ENCODE measurements around the gene TAF1B.

TAF1B gene

GRCh38 chr2:9972621-9973479, 129.6 kb downstream of the TAF1B start:
- no peak overlapping the region for H3K9ac ChIP-seq (ENCODE audit: low read length)
- no peaks in the 10 kb centered on the region for H3F3A ChIP-seq (ENCODE audit: insufficient read depth, low read length)

GRCh38 chr2:9973690-9974089, 130.4 kb downstream of the TAF1B start:
- no peaks in the 10 kb centered on the region for H3K4me1 ChIP-seq (ENCODE audit: insufficient read depth, low read length, severe bottlenecking)

More at GRCh38 chr2:9972621-9973479, 129.6 kb downstream of the TAF1B start:
- Histone ChIP-seq H3K4me2 (ENCODE audit: low read length) (no peak overlapping the region), H3K27ac (ENCODE audit: low read depth, low read length, poor library complexity, severe bottlenecking) (no peak overlapping the region), H3K79me2 (ENCODE audit: insufficient read depth, low read length) (no peaks in the 10 kb centered on the region), H2AFZ (ENCODE audit: low read length) (no peak overlapping the region), H3K4me1 (ENCODE audit: insufficient read depth, low read length, severe bottlenecking) (peaks cover 8% of the 10 kb centered on the region), H3K27me3 (ENCODE audit: insufficient read depth, low read length) (no peaks in the 10 kb centered on the region), H3K9me2 (ENCODE audit: low read depth, low read length) (no peaks in the 10 kb centered on the region), H3K9me3 (ENCODE audit: low read length) (no peaks in the 10 kb centered on the region), H3K36me3 (ENCODE audit: insufficient read depth, low read length) (peaks cover 9% of the 10 kb centered on the region; the same call in 1 of the 2 replicates), H3K4me3 (ENCODE audit: low read depth, low read length, poor library complexity, severe bottlenecking) (no peak overlapping the region), H4K20me1 (ENCODE audit: insufficient read depth, low read length) (no peaks in the 10 kb centered on the region)
- TF ChIP-seq CTCF (IDR thresholded peaks at IDR 0.05; ENCODE audit: low read length), result no peak
- no peak for TF ChIP-seq EZH2 (IDR thresholded peaks at IDR 0.05; ENCODE audit: borderline replicate concordance, low read length)

GRCh38 chr2:9974343-9974742, 131.1 kb downstream of the TAF1B start:
- Histone ChIP-seq H3K9ac (ENCODE audit: low read length) (no peak overlapping the region), H3K79me2 (ENCODE audit: insufficient read depth, low read length) (no peaks in the 10 kb centered on the region), H3K27ac (ENCODE audit: low read depth, low read length, poor library complexity, severe bottlenecking) (no peak overlapping the region), H3K4me2 (ENCODE audit: low read length) (no peak overlapping the region), H3K27me3 (ENCODE audit: insufficient read depth, low read length) (no peaks in the 10 kb centered on the region), H3F3A (ENCODE audit: insufficient read depth, low read length) (no peaks in the 10 kb centered on the region), H2AFZ (ENCODE audit: low read length) (no peak overlapping the region), H4K20me1 (ENCODE audit: insufficient read depth, low read length) (no peaks in the 10 kb centered on the region), H3K9me2 (ENCODE audit: low read depth, low read length) (no peaks in the 10 kb centered on the region), H3K36me3 (ENCODE audit: insufficient read depth, low read length) (peaks cover 9% of the 10 kb centered on the region; the same call in 1 of the 2 replicates), H3K4me3 (ENCODE audit: low read depth, low read length, poor library complexity, severe bottlenecking) (no peak overlapping the region), H3K4me1 (ENCODE audit: insufficient read depth, low read length, severe bottlenecking) (no peaks in the 10 kb centered on the region), H3K9me3 (ENCODE audit: low read length) (no peaks in the 10 kb centered on the region)
- TF ChIP-seq CTCF (IDR thresholded peaks at IDR 0.05; ENCODE audit: low read length), result no peak
- no peak for TF ChIP-seq EZH2 (IDR thresholded peaks at IDR 0.05; ENCODE audit: borderline replicate concordance, low read length)

More at GRCh38 chr2:9973690-9974089, 130.4 kb downstream of the TAF1B start:
- no peaks in the 10 kb centered on the region for H3K9me2 ChIP-seq (ENCODE audit: low read depth, low read length)
- no peak overlapping the region for H3K4me2 ChIP-seq (ENCODE audit: low read length)
- no peaks in the 10 kb centered on the region for H3K27me3 ChIP-seq (ENCODE audit: insufficient read depth, low read length)
- no peak overlapping the region for H3K9ac ChIP-seq (ENCODE audit: low read length)
- H3K36me3 ChIP-seq (ENCODE audit: insufficient read depth, low read length), result peaks cover 9% of the 10 kb centered on the region; the same call in 1 of the 2 replicates
- TF ChIP-seq EZH2 (IDR thresholded peaks at IDR 0.05; ENCODE audit: borderline replicate concordance, low read length) (no peak), CTCF (IDR thresholded peaks at IDR 0.05; ENCODE audit: low read length) (no peak)
- no peak overlapping the region for H3K27ac ChIP-seq (ENCODE audit: low read depth, low read length, poor library complexity, severe bottlenecking)
- H2AFZ ChIP-seq (ENCODE audit: low read length), result no peak overlapping the region
- no peaks in the 10 kb centered on the region for H4K20me1 ChIP-seq (ENCODE audit: insufficient read depth, low read length)
- H3F3A ChIP-seq (ENCODE audit: insufficient read depth, low read length), result no peaks in the 10 kb centered on the region
- H3K9me3 ChIP-seq (ENCODE audit: low read length), result no peaks in the 10 kb centered on the region
- H3K4me3 ChIP-seq (ENCODE audit: low read depth, low read length, poor library complexity, severe bottlenecking), result no peak overlapping the region
- H3K79me2 ChIP-seq (ENCODE audit: insufficient read depth, low read length), result no peaks in the 10 kb centered on the region

Measured in OCI-LY1 (cell line).